Stimulated activated CD4-positive, alpha-beta T cell treated with anti-CD3 and anti-CD28 coated beads, TNF-alpha, amount 100 ng/mL, for 4 hours (primary cell): ENCODE data around the gene PRKAG2.
"Not testable (repeated sequence)": the region's sequence is repeated elsewhere in the genome, so short reads cannot be mapped to it uniquely, and the experiment has no call there.

Experiments used
- DNase-seq, 3 experiments: peaks; one replicate each; pipeline ENCODE4 v3.0.0-alpha.2; 2020; ENCODE audit warnings: low read depth in 3 of 3

Gene PRKAG2

DNA sequence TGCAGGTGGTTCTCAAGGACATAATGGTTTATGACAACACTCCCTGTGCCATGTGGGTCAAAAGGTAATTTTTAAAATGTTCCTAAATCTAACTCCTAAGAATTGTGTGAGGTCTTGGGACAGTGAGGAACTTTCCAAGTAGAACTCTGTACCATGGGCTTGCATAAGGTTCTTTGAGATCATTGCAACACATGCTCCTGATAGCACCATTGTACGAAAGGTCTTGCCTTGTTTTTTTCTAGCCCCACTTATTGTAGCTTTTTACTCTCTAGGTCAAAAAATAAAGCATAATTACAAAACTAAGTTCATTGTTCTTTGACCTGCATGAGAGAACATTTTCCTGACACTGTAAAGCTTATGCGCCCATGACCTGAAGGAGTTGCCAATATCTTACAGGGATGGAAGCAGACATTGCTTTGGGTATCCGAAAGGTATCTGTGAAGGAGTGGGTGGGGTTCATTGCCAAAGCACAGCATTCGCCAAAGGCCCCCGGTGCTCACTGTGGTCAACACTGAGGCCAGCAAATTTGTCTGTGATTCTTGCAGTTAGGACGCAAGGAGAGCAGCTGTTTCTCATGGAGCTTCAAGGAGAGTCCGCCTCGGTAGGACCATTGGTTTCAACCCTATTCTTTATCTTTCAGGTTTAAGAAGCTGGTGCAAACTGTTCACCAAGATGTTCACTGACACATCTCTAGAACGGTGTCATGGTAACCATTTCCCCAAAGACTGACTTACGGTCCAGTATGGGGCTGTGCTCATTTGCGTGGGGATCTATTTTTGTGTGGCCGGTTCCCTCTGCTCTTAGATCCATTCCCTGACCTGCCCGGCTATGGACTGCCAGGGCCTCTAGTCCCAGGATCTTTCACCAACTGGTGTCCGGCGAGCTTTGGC lies 7.6 kb upstream of the PRKAG2 start:
- DNase-seq, result no peak

DNA sequence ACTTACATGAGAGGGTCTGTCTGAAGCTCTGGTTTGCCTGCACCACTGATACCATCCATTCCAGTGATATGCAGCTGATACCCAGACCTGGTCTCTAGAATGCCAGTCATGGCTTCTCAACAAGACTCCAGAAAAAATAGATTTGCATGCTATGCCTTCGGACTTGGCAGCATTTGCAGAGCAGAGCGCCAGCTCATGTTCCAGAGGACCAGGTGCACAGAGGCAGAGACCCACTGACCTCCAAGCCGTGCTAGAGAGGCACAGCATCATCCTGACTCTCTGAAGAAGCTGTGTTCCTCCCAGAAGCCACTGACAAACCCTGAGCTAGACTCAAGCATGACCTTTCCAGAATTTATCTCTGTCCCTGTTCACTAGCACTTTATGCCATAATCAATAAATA lies 6.9 kb upstream of the PRKAG2 start:
- no peak for DNase-seq

DNA sequence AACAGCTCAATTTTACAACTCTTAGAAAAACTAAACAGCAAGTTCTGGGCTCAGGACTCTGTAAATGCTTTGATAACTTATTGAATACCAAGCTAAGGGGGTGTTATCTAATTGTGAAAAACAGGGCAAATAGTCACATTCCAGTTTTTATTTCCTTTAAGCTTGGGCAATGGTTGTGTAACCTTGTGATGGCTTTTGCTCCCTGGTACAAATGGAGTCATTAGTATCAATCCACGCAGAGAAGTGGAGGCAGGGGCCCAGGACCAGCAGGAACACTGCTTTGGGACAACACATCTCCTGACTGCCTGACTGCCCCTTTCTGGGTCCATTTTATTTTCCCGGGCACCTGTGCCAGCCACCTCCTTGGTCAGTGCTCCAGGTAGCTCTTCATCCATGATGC lies 5.8 kb upstream of the PRKAG2 start:
- DNase-seq, result no peak

DNA sequence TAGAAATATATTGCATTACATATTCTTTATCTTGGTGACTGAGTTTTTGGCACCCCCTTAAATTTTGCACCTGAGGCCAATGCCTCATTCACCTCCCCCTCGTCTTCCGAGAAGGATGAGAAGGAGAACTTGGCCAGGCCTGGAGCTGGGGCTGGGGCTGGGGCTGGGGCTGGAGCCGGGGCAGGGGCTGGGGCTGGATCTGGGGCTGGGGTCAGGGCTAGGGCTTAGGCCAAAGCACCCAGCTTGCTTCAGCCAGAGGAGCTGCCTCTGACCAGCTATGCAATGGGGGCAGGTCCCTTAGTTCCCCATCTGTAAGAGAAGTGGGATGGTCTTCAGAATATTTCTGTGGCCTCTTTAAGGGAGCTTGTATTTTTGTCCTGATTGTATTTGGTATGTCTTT lies 3.8 kb upstream of the PRKAG2 start:
- no peak for DNase-seq

DNA sequence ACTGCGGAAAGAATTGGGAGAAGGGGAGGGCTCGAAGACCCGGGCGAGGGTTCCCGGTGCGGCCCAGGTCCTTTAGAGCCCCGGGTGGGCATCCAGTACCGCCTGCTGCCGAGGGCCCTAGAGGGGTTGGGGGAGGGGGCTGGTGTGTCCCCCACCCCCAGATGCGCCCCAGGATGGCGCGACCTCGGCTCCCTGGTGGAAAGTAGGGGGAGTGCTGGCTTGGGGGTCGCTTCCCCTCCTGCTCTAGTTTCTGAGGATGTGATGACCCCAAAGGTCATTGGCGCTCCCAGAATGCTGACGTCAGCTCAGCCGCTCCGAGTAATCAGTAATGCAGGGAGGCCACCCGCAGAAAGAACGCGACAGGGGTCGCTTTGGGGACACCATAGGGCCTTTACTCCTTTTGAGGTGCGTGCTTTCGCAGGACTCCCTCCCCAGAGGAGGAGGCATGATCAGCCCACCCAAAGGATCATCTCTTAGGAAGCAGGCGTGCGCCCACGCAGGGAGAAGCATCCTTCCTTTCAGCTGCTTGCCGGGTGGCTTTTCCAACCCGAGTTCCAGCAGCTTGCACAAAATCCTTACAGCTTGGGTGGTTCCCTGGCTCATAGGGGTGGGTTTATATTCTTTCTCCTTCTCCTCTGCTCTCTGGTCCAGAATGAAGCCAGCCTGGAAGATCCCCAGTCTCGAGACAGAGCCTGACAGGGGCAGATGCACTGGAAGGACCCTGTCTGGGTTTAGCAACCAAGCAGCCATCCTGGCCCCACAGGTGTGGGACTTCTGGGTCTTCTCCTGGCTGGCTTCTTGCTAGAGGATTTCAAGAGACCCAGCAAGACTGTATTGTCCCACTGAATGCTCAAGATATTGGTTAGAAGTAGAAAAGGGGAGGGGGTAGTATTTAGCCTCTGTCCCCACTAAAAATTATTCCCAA lies 1.3 kb upstream of the PRKAG2 start:
- peak in 1 of 3 experiments; percentile 5 for DNase-seq

DNA sequence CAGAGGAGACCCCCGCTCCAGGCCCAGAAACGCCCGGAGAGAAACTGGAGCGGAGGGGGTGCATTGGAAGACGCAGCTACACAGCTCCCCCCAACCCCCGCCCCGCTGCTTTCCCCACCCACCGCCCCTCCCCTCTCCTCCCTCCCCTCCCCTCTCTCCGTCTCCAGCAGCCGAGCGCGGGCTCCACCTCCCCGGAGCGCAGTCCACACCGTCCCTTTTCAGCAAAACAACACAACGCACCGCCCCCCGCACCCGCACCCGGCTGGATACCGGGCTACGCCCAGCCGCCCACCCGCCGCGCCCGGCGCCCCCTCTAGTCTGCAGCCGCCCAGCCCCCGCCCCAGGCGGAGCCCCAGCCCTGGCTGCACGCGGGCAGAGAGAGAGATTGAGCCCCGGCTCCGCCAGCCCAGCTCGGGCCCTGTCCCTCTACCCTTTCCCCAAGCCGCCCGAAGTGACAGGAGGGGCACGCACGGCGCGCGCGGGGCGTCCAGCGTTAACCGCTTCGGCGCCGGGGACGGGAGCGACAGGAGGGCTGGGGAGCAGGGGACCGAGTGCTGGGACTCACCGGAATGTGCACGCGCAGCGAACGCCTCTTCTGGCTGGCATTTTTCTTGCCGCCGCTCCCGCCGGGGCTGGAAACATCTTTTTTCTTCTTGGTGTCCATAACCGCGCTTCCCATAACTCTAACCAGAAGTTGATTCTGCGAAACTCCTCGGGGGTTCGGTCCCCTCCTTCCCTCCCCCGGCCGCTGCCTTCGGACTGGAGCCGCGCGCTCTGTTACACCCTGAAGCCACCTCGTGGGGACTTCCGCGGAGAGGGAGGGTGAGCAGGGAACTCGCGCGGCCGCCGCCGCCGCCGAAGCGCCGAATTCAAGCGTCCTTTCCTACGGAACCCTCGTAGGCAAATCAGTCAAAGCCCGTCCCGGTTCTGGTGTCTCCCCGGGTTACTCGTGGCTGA lies 695 bp downstream of the PRKAG2 start:
- peak; percentile 55 to 58 (median 56) for DNase-seq

DNA sequence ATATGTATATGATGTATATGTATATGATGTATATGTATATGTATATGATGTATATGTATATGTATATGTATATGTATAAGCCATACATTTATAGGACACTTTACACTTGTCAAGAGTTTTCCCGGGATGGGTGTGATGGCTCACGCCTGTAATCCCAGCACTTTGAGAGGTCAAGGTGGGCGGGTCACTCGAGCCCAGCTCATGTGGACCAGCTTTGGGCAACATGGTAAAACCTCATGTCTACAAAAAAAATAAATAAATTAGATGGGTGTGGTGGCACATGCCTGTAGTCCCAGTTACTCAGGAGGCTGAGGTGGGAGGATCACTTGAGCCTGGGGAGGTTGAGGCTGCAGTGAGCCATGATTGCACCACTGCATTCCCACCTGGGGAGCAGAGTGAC lies 2.4 kb downstream of the PRKAG2 start:
- not testable (repeated sequence) for DNase-seq

DNA sequence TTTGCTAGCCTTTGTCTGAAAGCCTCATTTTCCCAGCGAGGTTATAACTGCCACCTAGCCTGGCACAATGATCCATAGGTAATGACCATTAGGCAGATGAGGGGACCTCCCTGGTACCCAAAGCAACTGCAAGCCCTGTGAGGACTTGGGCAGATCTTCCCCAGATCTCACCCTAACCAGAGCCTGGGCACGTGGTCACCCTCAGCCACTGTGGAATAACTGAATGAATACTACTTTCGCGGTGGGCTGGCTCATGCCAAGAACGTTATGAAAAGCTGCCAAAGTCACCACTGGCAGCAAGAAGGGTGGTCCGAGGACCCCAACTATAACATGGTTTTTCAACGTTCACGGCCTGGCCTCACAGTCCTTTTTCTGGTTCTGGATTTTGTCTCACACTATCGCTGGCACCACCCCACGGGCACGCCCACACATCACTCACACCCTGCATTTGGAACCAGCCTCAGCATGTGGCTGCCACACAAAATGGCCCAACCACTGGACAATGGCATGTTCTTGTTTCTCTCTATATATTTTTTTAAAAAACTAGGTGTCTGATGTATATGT lies 3.4 kb downstream of the PRKAG2 start:
- no peak for DNase-seq

DNA sequence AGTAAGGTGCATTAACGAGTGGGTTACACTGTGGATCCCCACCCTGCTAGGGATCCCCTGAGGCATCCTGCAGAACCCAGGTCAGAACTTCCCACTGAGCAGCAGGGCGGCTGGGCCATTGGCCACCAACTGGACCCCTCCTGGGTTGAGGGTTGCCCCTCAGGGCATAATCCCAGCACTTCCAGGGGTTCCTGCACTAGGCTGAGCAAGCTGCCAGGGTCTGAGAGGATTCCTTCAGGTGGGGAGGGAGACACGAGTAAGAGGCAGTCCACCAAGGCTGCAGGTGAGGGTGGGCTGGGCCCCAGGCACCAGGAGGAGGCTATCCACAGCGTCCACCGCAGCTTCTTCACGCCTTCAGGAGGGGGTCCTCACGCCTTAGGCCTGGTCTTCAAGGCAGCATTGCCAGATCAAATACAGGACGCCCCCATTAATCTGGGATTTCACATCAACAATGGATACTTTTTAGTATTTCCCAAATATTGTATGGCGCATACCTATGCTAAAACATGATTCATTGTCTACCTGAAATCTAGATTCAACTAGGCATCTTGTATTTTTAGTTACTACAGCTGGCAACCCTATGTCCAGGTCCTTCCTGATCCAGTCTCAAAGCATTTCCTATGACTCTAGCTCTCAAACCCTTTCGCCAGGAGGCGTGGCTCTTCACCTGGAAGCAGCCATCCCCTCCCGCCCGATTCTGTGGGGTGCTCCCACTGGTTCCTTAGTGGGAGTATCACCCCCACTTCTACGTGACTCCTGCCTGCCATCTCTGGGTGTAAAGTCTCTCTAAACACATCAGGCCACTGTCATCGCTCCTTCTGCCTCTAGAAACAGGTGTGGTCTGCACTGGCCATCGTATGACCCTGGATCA lies 4.1 kb downstream of the PRKAG2 start:
- DNase-seq, result no peak

DNA sequence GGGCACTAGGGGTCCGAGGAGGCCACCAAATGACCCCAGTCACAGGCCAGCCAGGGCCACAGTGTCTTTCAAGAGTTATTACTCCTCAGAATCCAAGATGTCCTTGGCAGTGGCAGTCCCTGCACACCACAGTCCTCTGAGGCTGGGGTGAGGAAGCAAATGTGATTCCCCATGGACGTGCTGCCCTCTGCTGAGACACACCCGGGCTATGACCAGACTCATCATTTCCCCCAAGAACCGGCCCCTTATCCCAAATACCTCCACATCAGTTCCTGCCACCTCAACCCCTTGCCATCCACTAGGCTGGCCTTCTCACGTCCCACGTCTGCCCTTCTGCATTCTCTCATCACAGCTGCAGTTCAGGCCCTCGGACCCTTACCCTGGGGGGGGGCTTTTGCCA lies 5.0 kb downstream of the PRKAG2 start:
- DNase-seq, result no peak

DNA sequence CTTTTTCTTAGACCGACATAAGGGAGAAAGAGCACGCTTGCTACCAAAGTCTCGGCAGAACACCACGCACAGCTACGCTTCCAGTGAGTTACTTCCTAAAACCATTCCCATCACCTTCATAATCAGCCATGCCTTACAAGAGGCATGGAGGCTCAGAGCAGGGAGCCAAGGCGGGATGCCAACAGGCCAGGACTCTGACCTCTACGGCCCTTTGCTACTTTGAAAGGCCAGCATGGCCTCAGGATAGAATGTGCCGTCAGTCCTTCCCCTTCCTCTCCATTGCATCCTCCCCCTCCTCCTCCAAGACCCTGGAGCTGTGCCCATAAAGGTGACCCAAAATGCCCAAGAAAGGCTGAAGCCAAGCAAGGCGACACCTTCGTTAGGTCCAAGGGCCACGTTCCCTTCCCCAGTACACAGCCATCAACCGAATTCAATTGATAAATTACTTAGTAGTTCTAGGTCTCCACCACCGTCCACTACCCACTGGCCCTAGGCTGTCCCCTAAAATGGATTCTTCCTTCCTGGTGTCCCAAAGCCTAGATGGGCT lies 5.7 kb downstream of the PRKAG2 start:
- DNase-seq, result no peak

DNA sequence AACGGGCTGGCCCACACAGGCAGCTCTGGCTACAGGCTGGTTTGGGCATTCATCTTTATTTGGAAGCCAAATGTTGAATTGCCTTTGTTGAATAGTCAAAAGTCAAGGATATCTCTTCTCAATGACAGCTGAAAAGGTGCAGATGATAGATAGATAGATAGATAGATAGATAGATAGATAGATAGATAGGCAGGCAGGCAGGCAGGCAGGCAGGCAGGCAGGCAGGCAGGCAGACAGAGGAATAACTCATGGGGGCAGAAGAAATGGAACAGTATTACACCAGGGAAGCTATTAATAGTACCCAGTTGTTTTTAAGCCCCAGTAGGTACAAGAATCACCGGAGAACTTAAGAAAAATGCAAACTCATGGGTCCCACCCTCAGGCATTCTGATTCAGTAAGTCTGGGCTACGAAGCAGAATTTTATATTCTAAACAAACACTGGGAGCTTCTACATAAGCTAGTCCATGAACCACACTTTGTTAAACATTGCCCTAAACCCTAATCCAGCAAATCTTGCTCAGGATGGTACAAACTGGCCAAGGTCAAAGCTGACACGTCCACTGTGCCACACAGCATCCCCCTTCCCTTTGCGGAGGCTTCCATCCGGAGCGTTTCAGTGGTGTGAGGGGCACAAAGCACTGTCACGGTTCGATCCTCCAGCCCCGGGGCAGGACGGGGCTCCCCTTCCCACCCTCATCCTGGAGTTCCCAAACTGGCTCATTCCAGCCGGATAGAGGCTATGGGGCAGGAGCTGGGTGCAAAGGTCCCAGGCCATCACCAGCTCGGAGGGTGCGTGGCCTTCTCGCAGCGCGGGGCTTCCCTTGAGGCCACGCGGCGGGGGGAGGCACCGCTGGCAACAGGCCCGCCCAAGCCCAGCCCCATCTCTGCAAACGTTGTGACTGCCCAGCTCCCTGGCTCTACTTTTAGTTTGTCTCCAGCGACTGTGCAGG lies 6.7 kb downstream of the PRKAG2 start:
- DNase-seq, result no peak

DNA sequence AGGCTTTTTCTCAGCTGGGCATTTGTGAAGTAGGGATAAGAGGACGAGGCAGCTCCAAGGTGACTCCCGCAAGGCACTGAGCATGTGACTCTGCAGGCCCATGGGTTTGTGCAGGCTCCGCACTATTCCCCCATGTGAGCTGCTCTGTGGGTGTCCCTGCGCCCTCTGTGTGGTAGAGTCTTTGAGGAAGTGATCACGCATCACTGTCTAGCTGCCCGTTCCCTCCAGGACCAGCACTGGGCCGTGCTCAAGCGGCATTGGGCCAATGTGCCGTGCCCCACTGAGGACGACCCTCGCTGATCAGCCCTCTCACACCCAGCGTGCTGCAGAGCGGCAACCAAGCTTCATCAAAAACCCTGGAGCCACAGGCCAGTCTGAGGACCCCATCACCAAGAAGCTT lies 7.5 kb downstream of the PRKAG2 start:
- DNase-seq, result no peak

DNA sequence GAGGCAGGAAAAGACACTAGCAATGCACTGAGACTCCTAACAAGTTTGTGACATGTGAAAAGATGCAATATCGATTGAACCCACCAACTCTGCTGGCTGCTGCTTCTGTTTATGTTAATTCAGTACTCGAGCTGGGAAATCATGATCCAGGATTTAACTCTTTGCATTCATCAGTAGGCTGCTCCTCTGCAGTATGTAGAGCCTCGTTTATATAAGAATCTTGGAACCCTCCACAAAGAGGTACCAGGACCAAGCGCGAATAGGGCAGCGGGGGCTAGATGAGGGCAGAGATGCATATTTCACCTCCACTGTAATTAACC lies 7.8 kb downstream of the PRKAG2 start:
- no peak for DNase-seq

DNA sequence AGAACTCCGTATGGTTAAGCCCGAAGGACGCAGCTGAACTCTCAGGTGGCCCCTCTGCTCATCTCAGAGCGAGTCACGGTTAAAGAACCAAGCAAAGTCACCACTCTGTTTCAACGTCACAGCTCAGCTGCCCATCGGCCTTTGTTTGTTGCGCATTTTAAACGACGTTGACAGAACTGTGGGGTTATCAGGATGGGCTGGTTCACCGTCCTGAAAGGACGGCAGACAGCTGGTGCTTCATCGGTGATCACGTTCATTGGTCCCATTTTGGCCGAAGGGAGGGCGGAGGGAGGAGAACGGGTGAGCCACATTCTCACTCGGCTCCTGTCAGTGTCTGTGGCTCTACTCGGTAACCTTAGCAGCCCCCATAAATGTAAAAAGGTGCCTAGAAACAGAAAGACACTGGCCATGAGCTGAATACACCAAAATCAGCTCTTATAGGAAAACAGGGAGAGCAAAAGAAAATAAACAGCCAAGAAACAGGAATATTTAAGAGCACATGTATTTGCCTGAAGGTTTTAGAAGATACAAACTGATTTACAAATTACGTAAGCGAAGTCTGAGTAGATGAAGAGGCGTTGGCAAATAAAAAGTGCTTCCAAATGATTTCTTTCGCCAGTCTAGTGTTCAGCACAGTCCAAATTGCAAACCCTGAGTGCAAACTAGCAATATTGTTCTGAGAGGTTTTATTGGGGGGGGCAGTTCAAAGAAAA lies 8.4 kb downstream of the PRKAG2 start:
- no peak for DNase-seq

DNA sequence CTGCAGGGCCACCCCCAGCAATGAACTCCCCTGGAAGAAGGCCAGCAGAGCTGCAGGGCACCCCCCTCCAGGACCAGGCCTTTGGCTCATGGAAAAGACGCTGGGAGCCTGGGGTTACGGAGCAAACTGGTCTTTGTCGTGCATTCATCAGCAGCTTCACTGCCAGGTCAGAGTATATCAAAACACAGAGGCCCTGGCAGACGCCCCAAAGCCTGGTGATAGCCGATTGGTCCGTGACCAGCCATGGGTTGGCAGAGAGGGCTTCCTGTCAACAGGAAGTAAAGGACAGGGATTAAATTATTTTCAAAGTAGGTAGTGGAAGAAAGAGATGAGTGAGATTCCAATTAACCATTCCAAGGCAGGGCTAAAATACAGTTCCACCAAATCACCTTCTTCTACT lies 9.0 kb downstream of the PRKAG2 start:
- DNase-seq, result no peak

DNA sequence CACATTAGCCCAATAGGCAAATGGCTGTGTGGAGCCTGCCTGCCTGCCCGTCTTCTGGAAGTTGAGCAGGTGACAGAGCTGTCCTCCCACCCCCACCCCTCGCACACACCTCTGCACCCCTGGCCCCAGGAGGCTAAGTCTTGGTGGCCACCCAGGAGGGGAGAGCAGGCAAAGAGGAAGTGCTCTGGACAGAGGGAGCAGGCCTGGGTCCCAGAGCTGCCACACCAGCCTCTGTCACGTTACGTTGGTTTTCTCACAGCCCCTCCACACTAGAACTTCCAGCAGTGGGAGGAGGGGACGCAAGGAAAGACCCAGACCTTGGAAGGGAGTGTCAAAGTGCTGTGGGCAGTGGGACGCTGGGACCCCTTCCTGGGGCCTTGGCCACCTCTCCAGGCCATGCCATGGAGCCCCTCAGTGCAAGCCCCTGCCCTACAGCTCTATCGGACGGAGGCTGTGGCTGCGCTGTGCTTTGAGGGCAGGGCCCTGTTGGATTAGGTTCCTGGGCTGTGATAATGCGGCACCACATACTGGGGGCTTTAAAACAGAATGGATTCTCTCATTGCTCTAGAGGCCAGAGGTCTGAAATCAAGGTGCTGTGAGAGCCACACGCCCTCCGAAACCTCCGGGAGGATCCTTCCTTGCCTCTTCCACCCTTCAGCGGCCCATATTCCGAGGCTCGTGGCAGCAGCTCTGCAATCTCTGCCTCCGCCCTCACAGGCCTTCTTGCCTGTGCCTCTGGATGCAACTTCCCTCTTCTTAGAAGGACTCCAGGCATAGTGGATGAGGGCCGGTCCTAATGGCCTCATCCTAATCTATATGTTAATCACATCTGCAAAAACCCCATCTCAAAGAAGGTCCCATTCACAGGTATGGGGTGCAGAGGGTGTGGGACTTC lies 9.9 kb downstream of the PRKAG2 start:
- DNase-seq, result no peak
